ENCODE results near the gene SDHA.
A peak's percentile ranks its signal among the peaks of the same experiment; 100 is the strongest.

SDHA gene

DNA sequence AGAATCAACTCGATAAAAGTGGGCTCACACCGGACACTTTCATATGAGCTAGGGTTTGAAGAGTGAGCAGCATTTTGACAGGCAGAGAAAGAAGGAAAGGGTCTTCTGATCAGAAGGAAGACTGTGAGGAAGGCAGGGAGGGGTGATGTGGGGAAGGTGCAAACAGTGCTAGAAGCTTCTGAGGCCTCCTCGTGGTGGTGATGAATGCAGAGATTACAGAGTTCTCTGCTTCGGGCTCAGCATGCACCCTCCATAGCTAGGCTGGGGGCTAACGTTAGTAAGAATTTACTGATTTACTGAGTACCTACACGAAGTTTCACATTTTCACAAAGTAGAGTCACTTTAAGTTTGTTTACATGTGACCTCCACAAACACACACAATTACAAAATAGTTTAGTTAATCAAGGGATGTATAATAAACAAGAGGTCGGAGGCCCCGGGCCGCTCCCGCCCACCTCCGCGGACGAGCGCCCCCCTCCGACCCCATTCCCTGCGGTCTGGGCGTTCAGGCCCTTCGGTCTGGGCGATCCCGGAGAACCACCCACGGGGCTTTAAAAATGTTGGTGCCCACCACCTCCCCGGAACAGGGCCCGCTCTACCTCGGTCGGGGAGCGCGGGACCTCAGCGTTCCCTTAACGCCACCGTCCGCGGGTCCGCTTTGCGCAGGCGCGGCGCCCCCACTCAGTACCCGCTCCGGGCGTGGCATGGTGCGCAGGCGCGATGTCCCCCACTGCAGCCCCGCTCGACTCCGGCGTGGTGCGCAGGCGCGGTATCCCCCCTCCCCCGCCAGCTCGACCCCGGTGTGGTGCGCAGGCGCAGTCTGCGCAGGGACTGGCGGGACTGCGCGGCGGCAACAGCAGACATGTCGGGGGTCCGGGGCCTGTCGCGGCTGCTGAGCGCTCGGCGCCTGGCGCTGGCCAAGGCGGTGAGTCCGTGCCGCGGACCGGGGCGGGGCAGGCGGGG, at the start of gene SDHA, which contains the start of gene CCDC127:
Gene SDHA (plus strand): TSS at position 827 of the 963 bp plus-strand sequence. CDS start 36 bp downstream, at position 863.
Gene CCDC127 (minus strand): TSS at position 660 of the 963 bp plus-strand sequence. CDS start 1,304 bp downstream, outside the sequence.
- TF ChIP-seq TAF1 (IDR thresholded peaks at IDR 0.05; ENCODE audit: low read depth) (peak; percentile 63; the same call in 1 of the 2 replicates), ZBTB7A (IDR thresholded peaks at IDR 0.05; ENCODE audit: low read depth) (0 out of 2 replicates have a peak, but pooled peaks have one; percentile 16), RAD21 (IDR thresholded peaks at IDR 0.05; ENCODE audit: low read depth) (peak; percentile 6; the same call in 1 of the 2 replicates), YY1 (IDR thresholded peaks at IDR 0.05; ENCODE audit: low read depth) (0 out of 2 replicates have a peak, but pooled peaks have one; percentile 53)

DNA sequence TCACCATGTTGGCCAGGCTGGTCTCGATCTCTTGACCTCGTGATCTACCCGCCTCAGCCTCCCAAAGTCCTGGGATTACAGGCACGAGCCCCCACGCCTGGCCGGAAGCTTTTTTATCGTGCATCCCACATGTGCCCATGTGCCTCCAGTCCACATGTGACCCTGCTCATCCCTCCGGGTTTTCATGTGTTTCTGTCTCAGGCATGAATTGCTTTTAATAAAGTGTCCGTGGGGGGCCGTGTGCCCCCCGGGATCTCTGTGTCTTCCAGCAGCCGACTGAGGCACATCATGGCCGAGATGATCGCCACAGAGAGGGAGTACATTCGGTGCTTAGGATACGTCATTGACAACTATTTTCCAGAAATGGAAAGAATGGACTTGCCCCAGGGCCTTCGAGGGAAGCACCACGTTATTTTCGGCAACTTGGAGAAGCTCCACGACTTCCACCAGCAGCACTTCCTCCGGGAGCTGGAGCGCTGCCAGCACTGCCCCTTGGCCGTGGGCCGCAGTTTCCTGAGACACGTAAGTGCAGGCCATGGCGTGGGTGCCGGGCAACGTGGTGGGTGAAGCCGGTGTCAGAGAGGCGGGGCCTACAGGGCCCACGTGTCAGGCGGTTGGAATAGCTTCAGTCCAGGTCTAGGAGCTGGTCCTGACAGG, 48.9 kb upstream of the SDHA start:
- TF ChIP-seq TAF1 (IDR thresholded peaks at IDR 0.05; ENCODE audit: low read depth): no peak

DNA sequence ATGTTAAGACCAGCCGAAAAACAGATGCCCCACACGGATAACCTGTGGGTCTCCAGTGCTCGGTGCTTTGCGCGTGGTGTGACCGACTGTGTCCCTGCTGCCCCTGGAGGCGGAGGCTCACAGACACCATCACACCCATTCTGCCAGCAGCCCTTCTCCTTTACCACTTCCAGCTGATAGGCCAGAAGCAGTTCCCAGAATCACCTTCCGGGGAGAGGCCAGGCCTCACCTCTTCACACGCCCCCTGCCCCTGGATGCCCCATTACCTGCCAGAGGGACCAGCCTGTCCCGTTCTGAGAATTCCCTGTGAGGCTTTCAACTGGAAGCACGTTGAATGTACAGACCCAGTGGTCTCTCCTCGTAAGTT, 48.4 kb upstream of the SDHA start:
- TF ChIP-seq CEBPB (IDR thresholded peaks at IDR 0.05) (no peak), ZBTB7A (IDR thresholded peaks at IDR 0.05; ENCODE audit: low read depth) (no peak), YY1 (IDR thresholded peaks at IDR 0.05; ENCODE audit: low read depth) (no peak), CREB1 (IDR thresholded peaks at IDR 0.05; ENCODE audit: low read depth) (no peak), RAD21 (IDR thresholded peaks at IDR 0.05; ENCODE audit: low read depth) (no peak), TEAD4 (IDR thresholded peaks at IDR 0.05) (no peak), FOXM1 (IDR thresholded peaks at IDR 0.05; ENCODE audit: borderline replicate concordance, low read depth) (no peak), NFIC (IDR thresholded peaks at IDR 0.05) (no peak), EP300 (IDR thresholded peaks at IDR 0.05; ENCODE audit: borderline replicate concordance) (no peak), TCF12 (IDR thresholded peaks at IDR 0.05; ENCODE audit: low read depth) (no peak), TAF1 (IDR thresholded peaks at IDR 0.05; ENCODE audit: low read depth) (no peak), EGR1 (IDR thresholded peaks at IDR 0.05) (no peak)
- TF ChIP-seq, protein P1, sequence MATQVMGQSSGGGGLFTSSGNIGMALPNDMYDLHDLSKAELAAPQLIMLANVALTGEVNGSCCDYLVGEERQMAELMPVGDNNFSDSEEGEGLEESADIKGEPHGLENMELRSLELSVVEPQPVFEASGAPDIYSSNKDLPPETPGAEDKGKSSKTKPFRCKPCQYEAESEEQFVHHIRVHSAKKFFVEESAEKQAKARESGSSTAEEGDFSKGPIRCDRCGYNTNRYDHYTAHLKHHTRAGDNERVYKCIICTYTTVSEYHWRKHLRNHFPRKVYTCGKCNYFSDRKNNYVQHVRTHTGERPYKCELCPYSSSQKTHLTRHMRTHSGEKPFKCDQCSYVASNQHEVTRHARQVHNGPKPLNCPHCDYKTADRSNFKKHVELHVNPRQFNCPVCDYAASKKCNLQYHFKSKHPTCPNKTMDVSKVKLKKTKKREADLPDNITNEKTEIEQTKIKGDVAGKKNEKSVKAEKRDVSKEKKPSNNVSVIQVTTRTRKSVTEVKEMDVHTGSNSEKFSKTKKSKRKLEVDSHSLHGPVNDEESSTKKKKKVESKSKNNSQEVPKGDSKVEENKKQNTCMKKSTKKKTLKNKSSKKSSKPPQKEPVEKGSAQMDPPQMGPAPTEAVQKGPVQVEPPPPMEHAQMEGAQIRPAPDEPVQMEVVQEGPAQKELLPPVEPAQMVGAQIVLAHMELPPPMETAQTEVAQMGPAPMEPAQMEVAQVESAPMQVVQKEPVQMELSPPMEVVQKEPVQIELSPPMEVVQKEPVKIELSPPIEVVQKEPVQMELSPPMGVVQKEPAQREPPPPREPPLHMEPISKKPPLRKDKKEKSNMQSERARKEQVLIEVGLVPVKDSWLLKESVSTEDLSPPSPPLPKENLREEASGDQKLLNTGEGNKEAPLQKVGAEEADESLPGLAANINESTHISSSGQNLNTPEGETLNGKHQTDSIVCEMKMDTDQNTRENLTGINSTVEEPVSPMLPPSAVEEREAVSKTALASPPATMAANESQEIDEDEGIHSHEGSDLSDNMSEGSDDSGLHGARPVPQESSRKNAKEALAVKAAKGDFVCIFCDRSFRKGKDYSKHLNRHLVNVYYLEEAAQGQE (IDR thresholded peaks at IDR 0.05; ENCODE audit: low read depth): no peak
- TF ChIP-seq, protein P2, sequence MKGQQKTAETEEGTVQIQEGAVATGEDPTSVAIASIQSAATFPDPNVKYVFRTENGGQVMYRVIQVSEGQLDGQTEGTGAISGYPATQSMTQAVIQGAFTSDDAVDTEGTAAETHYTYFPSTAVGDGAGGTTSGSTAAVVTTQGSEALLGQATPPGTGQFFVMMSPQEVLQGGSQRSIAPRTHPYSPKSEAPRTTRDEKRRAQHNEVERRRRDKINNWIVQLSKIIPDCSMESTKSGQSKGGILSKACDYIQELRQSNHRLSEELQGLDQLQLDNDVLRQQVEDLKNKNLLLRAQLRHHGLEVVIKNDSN (IDR thresholded peaks at IDR 0.05): no peak
- TF ChIP-seq, protein P3, sequence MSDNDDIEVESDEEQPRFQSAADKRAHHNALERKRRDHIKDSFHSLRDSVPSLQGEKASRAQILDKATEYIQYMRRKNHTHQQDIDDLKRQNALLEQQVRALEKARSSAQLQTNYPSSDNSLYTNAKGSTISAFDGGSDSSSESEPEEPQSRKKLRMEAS (IDR thresholded peaks at IDR 0.05): no peak

DNA sequence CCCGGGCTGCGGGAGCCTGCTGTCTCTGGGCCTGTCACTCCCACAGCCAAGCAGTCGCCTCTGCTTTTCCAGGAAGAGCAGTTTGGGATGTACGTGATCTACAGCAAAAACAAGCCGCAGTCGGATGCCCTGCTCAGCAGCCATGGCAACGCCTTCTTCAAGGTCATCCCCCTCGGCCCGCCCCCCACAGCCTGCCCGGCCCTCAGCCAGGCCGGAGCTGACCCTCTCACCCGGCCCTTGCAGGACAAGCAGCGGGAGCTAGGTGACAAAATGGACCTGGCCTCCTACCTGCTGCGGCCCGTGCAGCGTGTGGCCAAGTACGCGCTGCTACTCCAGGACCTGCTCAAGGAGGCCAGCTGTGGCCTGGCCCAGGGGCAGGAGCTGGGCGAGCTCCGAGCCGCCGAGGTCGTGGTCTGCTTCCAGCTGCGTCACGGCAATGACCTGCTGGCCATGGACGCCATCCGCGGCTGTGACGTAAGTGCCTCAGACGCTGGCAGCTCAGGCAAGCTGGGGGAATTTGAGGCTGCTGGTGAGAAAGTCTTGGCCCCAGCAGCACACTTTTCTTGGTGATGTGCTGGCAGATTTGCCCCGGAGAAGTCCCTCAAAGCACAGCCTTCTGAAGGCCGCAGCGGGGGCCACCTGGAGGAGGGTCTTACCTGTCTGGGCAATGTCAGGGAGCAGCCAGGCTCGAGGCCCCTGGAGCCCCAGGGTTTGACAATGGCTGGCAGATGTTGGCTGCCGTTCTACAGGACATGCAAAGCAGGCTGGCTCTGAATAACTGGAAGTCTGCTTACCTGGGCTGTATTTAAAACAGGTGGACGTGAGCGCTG, 46.9 kb upstream of the SDHA start:
- TF ChIP-seq YY1 (IDR thresholded peaks at IDR 0.05; ENCODE audit: low read depth) (no peak), ZBTB7A (IDR thresholded peaks at IDR 0.05; ENCODE audit: low read depth) (no peak), TAF1 (IDR thresholded peaks at IDR 0.05; ENCODE audit: low read depth) (no peak), TEAD4 (IDR thresholded peaks at IDR 0.05) (no peak), CREB1 (IDR thresholded peaks at IDR 0.05; ENCODE audit: low read depth) (no peak), RAD21 (IDR thresholded peaks at IDR 0.05; ENCODE audit: low read depth) (no peak), FOXM1 (IDR thresholded peaks at IDR 0.05; ENCODE audit: borderline replicate concordance, low read depth) (no peak), EGR1 (IDR thresholded peaks at IDR 0.05) (no peak), TCF12 (IDR thresholded peaks at IDR 0.05; ENCODE audit: low read depth) (no peak)
- TF ChIP-seq, protein P1 (IDR thresholded peaks at IDR 0.05; ENCODE audit: low read depth): no peak
- TF ChIP-seq, protein P2 (IDR thresholded peaks at IDR 0.05): no peak
- TF ChIP-seq, protein P3 (IDR thresholded peaks at IDR 0.05): no peak
